Embryonic facial prominence (tissue), 1 donor: ENCODE results near the gene PRRC1.
"Not testable (repeated sequence)": the region's sequence is repeated elsewhere in the genome, so short reads cannot be mapped to it uniquely, and the experiment has no call there.

Source experiments
- DNase-seq: peaks from one replicate; pipeline ENCODE4 v3.0.0-alpha.2; 2016; ENCODE audit errors: extremely low spot score

PRRC1 gene

GRCh38 chr5:127517480-127518318, at the start of gene PRRC1:
TSS of gene PRRC1 (plus strand) at chr5:127517640. CDS start at chr5:127523480, 5,840 bp downstream.
- DNase-seq, result peak; percentile 76

- DNase-seq, result no peak
Observed at GRCh38 chr5:127471211-127471610, 46.2 kb upstream of the PRRC1 start.

- DNase-seq, result no peak
Observed at GRCh38 chr5:127472700-127473099, 44.7 kb upstream of the PRRC1 start.

DNA sequence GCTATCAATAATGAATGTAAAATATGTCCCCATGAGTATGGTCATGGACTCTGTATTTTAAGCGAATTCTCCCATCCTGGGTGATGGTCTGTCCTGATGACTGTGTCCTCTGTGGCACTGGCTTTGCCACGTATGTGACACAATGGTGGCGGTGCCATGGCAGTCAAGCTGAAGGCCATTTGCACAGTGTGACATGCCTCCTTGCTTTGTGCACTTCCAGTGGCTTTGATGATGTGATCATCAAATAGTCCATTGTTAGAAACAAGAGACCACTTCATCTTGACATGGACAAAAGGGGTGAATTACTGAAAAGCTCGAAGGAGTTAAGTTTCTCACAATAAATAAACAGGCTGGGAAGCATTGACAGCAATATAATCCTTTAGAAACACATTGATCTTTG, 31.0 kb upstream of the PRRC1 start:
- no peak for DNase-seq

GRCh38 chr5:127492854-127493738, 24.3 kb upstream of the PRRC1 start:
- peak; percentile 53 for DNase-seq

DNA sequence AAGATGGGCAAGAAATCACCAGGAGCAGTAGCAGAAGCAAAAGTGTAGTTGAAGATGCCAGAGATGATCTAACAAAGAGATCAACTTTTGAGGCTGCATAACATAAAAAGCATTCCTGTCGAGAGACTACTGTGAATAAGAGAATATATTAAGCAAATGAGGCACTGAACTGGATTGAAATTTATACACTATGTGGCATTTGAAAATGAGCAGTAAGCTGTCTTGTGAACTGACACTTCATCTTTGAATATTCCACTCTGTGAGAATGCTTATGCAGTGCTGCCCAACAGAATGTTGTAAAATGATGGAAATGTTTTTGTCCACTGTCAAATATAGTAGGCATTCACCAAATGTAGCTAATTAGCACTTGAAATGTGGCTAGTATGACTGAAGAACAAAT, 18.9 kb upstream of the PRRC1 start:
- DNase-seq, result no peak

DNA sequence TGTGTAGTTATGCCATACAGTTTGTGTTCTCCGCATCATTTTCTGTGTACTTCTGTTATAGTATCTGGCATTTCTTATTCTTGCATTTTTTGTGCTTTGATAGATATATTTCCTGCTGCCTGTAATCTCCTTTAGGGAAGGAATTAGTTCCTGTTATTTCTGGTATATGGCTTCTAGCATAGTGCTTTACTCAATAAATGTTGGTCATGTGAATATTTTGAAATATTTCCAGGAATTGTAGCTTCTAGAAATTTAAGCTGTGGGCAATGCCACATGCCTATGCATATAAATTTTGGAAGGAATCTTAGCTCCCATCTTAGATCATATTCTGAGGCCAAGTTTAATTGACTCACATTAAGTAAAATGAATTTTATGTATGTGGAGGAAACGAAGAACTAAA, 11.5 kb upstream of the PRRC1 start:
- DNase-seq, result no peak

- no peak for DNase-seq
Observed at GRCh38 chr5:127506616-127507015, 10.8 kb upstream of the PRRC1 start.

DNA sequence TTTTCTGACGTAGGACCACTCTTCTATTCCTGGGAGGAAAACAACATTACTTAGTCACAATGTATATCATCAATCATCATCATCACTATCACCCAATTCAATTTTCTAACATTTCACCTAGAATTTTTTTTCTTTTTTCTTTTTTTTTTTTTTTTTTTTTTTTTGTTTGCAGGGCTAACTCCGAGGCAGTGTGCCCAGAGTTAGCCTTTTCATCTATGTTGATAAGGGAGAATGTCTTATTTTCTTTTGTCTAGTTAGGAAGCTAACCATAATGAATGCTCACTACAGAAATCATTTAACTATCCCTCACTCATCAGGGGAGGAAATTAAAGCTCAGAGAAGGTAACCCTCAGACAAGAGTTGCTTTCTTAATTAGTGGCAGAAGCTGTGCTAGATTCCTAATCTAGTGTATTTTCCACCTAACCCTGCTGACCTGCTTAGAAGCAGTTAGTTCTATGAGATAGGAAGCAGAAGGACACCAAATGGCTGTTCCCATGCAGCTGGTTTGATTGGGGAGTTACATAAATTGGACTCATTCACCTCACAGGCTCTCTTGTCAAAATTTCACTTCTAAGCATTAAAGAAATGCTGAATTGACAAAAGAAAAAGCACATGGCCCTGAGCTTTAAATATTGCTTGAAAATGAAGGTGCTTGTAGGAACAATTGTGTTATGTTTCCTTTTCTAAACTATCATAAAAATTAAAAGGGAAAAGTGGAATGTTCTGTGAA, 8.6 kb upstream of the PRRC1 start:
- DNase-seq, result no peak

- no peak for DNase-seq
Observed at GRCh38 chr5:127513408-127513970, 4.0 kb upstream of the PRRC1 start.

- no peak for DNase-seq
Observed at GRCh38 chr5:127514816-127515215, 2.6 kb upstream of the PRRC1 start.

- no peak for DNase-seq
Observed at GRCh38 chr5:127515693-127516440, 1.6 kb upstream of the PRRC1 start.

DNA sequence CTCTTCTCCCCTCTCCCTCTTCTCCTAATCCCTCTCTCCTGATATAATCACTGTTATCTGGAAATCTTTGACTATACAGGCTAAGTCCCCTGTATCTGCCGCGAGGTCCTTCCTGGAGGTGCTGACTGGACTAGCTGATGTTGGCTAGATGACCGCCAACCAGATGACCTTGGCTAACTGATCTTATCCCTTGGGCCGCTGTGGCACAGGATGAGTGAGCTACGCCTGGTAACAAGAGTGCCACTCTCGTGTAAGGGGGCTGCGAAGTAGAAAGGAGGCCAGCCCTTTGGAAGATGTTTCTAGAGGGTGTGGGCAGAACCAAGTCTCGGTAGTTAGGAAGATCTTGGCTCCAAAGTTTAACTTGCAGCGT, 345 bp upstream of the PRRC1 start:
- DNase-seq, result peak; percentile 90

- DNase-seq, result peak; percentile 16
Observed at GRCh38 chr5:127518319-127518621, 830 bp downstream of the PRRC1 start.

- no peak for DNase-seq
Observed at GRCh38 chr5:127519527-127519926, 2.1 kb downstream of the PRRC1 start.

GRCh38 chr5:127521138-127521770, 3.8 kb downstream of the PRRC1 start:
- no peak for DNase-seq

- DNase-seq, result no peak
Observed at GRCh38 chr5:127525181-127525580, 7.7 kb downstream of the PRRC1 start.

DNA sequence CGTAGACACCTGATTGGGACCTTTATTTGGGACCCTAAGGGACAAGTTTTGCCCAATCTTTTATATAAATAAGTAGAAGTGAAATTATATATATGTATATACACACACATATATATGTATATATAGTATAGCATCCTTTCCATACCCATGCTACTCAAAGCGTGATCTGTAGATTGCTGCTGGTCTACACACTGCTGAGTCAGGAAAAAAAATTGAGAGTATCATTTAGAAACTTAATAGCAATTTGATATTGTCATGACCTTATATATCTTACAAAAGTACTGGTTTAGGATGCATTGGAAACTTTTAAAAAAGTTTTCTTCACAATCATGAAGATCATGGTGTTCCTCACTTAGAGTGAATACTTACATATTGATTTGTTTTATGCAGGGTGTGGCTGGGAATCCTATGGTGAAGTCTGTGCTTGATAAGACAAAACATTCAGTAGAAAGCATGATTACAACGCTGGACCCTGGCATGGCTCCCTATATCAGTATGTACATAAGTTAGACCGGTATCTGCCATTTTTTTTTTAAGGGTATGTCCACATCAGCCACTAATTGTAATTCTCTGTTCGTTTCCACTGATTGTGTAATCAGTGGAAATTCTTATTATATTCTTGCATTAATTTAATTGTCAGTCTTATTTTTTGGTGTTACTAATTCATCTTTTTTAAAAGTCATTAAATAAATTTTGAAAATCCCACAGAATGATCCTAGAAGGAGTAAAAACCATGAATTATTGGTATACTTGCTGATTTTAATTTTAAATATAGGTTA, 12.7 kb downstream of the PRRC1 start:
- DNase-seq, result no peak

- DNase-seq, result no peak
Observed at GRCh38 chr5:127536687-127537086, 19.2 kb downstream of the PRRC1 start.

- not testable (repeated sequence) for DNase-seq
Observed at GRCh38 chr5:127540553-127540952, 23.1 kb downstream of the PRRC1 start.
